HAP-1 (cell line): ENCODE data around the gene PYGM.

Experiments
- DNase-seq, 2 experiments: peaks; one replicate each; pipeline ENCODE4 v3.0.0-alpha.2; 2016 to 2020; ENCODE audit warnings: low spot score in 2 of 2
- H3K27me3 ChIP-seq: fragments of 250-450 bp; sonication (Bioruptor Pico); 2 replicates; pipeline ENCODE4 v1.5.1; 2020; ENCODE audit warnings: low read depth, mild to moderate bottlenecking, moderate library complexity
- H3K36me3 ChIP-seq: fragments of 250-450 bp; sonication (Bioruptor Pico); replicated peaks from 2 replicates; pipeline ENCODE4 v1.5.1; 2020; ENCODE audit warnings: mild to moderate bottlenecking
- H3K4me1 ChIP-seq: fragments of 250-450 bp; sonication (Bioruptor Pico); 2 replicates; pipeline ENCODE4 v1.5.1; 2020; ENCODE audit warnings: mild to moderate bottlenecking
- H3K4me3 ChIP-seq: fragments of 250-450 bp; sonication (Bioruptor Pico); 2 replicates; pipeline ENCODE4 v1.5.1; 2020; ENCODE audit warnings: mild to moderate bottlenecking, moderate library complexity
- H3K9me3 ChIP-seq: fragments of 250-450 bp; sonication (Bioruptor Pico); 2 replicates; pipeline ENCODE4 v1.5.1; 2020; ENCODE audit warnings: mild to moderate bottlenecking, moderate library complexity
- in situ Hi-C: fragments of 300-500 bp; cut with MboI; formaldehyde crosslinking; loops from 3 replicates; pipeline ENCODE4 v1.14.3; 2020; ENCODE audit warnings: low sequenced_read_pairs, inconsistent platforms, mixed read lengths

The PYGM gene

GRCh38 chr11:64722141-64723065 lies 37.4 kb downstream of the PYGM start:
- no peaks in the 10 kb centered on the region for H3K36me3 ChIP-seq
- in situ Hi-C loops = no loop called here
- no peak overlapping the region for H3K4me3 ChIP-seq
- H3K4me1 ChIP-seq = no peaks in the 10 kb centered on the region; the same call in 1 of the 2 replicates
- no peaks in the 10 kb centered on the region for H3K9me3 ChIP-seq
- no peak for DNase-seq
- H3K27me3 ChIP-seq = peaks cover 52% of the 10 kb centered on the region

GRCh38 chr11:64721359-64721699 lies 38.4 kb downstream of the PYGM start:
- no peaks in the 10 kb centered on the region for H3K36me3 ChIP-seq
- no peak for DNase-seq
- H3K4me3 ChIP-seq = no peak overlapping the region
- H3K4me1 ChIP-seq = no peaks in the 10 kb centered on the region; the same call in 1 of the 2 replicates
- H3K27me3 ChIP-seq = peaks cover 62% of the 10 kb centered on the region
- no peaks in the 10 kb centered on the region for H3K9me3 ChIP-seq
- in situ Hi-C loops = no loop called here

DNA sequence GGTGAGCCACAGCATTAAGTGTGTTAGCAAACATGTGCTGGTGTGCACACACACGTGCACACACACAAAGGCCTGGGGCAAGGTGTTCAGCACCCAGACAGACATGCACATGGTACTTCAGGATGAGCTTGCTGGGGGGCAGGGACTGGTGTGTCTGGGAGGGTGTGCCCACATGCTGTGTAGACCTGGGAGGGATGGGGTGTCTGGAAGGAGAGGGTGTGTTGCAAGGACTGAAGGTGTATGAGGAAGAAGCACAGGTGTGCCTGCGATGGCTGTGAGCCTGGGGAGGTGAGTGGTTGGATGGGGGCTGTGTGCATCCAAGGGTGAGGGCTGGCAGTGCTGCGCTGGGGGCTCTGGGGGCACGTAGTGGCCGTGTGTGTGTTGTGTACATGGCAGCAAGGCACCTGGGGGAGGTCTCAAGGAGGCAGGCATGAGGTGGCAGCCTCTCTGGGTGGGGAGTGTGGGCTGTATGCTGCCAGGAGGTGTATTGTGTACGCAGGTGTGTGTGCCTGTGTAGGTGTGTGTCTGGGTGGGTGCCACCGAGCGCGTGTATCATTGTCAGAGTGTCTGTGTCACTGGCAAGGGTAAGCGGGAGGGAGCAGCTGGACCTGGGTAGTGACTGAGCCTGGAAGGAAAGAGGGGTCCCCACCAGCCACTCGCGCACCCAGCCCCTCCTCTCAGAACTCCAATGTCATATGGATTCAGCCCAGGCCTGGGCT lies 39.0 kb downstream of the PYGM start:
- no peak overlapping the region for H3K4me3 ChIP-seq
- H3K27me3 ChIP-seq = peaks cover 65% of the 10 kb centered on the region
- no peaks in the 10 kb centered on the region for H3K9me3 ChIP-seq
- no peaks in the 10 kb centered on the region; the same call in 1 of the 2 replicates for H3K4me1 ChIP-seq
- no peaks in the 10 kb centered on the region for H3K36me3 ChIP-seq
- no peak for DNase-seq
- in situ Hi-C loops = no loop called here

DNA sequence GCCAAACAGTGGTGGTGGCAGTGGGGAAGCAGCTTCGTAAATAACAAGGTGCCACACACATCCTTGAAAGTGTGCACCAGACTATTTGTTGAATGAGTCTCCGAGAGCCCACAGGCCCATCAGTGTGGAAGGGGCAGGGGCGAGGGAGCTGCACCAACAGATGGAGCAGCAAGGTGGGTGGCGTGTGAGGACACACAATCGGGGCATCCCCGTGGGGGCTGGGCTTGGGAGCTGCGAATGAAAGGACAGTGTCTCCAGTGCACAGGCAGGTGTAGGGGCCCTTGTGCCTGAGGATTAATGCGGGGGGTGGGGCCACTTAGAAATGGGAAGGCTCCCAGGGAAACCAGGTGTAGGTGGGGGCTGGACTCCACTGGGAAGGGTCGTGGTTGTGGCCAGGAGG lies 39.6 kb downstream of the PYGM start:
- H3K27me3 ChIP-seq = peaks cover 71% of the 10 kb centered on the region
- no peaks in the 10 kb centered on the region; the same call in 1 of the 2 replicates for H3K4me1 ChIP-seq
- no peak overlapping the region for H3K4me3 ChIP-seq
- DNase-seq = no peak
- in situ Hi-C loops = no loop called here
- no peaks in the 10 kb centered on the region for H3K36me3 ChIP-seq
- no peaks in the 10 kb centered on the region for H3K9me3 ChIP-seq

DNA sequence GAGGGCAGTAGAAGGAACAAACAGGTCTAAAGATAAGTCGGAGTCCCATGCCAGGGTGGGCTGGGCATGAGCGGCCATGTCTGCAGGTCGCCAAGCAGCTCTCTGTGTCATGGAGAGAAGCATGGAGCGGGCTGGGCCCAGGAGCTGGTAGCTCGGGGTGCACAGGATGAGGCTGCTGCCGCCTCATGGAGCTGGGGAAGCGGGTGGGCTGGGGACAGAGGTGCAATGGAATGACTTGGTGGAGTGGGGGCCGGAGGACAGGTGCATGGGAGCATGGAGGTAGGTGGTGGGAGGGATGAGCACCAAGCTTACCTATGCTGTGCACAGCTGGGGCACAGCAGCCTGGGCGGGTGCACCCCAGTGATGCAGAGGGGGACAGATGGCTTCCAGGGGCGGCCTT lies 40.4 kb downstream of the PYGM start:
- in situ Hi-C loops = no loop called here
- peaks cover 79% of the 10 kb centered on the region for H3K27me3 ChIP-seq
- H3K36me3 ChIP-seq = no peaks in the 10 kb centered on the region
- no peaks in the 10 kb centered on the region; the same call in 1 of the 2 replicates for H3K4me1 ChIP-seq
- DNase-seq = no peak
- no peaks in the 10 kb centered on the region for H3K9me3 ChIP-seq
- no peak overlapping the region for H3K4me3 ChIP-seq

DNA sequence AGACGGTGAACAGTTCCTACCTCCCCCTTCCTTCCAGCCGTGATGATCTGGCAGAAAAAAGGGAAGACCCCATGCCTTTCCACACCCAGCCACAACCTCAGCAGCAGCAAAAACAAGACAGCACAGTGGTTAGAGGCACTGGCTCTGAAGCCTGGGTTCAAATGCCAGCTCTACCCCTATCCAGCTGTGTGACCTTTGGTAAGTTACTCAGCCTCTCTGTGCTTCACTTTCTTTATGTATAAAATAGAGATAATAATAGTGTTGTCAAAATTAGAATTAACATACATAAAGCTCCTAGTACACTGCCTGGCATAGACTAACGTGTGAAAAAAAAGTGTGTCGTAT lies 41.0 kb downstream of the PYGM start:
- Histone ChIP-seq H3K9me3 (no peaks in the 10 kb centered on the region), H3K4me1 (no peaks in the 10 kb centered on the region; the same call in 1 of the 2 replicates), H3K27me3 (peaks cover 85% of the 10 kb centered on the region), H3K36me3 (no peaks in the 10 kb centered on the region), H3K4me3 (no peak overlapping the region)
- in situ Hi-C loops = no loop called here
- no peak for DNase-seq

DNA sequence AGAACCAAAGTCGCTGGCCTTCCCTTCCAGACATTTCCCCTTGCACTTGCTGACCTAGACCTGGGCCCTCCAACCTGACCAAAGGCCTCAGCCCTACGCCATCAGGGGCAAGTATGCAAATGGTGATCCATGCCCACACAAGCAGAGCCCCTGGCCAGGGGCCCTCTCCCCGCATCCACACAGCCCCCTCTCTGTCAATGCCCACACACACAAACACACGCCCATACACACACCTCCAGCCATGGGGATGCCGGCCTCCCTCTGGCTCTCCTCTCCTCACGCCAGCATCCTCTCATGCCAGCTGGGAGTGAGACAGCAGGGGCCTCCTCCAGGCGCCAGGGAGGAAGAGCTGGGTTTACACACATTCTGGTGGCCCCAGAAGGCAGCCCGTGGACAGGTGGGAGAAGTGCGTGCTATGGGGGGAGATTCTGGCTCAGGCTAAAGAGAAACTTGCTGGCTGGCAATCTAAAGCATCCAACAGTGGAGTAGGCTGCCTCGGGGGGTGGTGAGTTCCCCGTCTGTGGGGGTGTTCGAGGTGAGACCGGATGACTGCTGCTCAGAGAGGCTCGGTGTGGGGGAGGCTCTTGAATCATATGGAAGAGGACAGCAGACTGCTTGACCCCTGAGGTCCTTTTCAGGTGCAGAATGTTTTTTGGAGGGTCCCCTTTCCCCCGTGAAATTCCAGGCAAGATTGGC lies 41.5 kb downstream of the PYGM start:
- no peak for DNase-seq
- Histone ChIP-seq H3K9me3 (no peaks in the 10 kb centered on the region), H3K27me3 (peaks cover 88% of the 10 kb centered on the region), H3K36me3 (no peaks in the 10 kb centered on the region), H3K4me3 (no peak overlapping the region), H3K4me1 (no peaks in the 10 kb centered on the region)
- in situ Hi-C loops = no loop called here

DNA sequence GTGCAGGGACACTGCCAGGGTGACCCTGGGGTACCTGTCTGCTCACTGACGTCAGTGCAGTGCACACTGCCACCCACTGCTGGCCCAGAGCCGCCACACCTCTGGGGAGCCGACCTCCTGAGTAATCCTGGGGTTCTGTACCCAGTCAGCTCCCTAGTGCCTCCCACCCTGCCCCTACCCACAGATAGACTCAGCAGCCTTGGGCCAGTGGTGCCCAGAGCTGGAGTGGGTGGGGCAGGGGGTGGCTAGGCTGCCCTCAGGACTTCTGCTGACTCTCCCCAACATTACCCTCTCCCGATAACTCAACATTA lies 42.6 kb downstream of the PYGM start:
- Histone ChIP-seq H3K27me3 (peaks cover 87% of the 10 kb centered on the region), H3K36me3 (no peaks in the 10 kb centered on the region), H3K4me1 (no peaks in the 10 kb centered on the region), H3K9me3 (no peaks in the 10 kb centered on the region), H3K4me3 (no peak overlapping the region)
- in situ Hi-C loops = no loop called here
- no peak for DNase-seq

DNA sequence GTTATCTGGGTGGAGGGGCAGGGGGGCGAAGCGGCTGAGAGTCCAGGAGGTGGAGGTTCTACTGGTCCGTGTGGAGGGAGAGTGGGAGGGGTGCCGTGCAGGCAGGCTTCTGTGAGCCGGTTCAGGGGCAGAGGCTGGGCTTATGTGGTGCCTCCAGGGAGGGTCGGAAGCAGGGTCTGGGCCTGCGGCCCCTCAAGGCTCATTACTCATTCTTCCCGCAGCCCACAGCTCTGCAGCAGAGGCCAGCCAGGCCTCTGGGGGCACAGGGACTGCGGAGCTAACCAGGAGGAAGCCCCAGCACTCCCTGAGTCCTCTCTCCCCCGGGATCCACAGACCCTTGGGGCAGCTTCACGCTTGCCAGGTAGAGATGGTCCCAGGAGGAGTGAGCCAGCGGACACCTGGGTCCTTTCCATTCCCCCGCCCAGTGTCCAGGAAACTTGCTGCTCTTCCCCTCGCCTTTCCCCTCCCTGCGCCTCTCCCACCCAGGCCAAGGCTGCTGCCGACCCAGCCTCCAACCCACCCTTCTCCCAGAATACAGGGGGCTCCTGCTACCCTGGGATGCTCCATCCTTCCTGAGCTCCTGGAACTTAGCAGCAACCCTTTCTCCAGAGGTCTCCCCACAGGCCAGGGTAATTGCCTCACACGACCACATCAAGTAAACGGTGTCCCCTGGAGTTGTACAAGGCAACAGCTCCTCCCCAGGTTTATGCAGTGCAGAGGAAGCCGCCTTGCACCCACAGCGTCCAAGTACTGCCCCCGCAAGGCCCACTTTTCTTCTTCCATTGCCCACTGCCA lies 43.1 kb downstream of the PYGM start:
- DNase-seq = no peak
- no peaks in the 10 kb centered on the region for H3K9me3 ChIP-seq
- H3K4me3 ChIP-seq = no peak overlapping the region
- H3K4me1 ChIP-seq = no peaks in the 10 kb centered on the region
- in situ Hi-C loops = no loop called here
- H3K36me3 ChIP-seq = no peaks in the 10 kb centered on the region
- peaks cover 82% of the 10 kb centered on the region for H3K27me3 ChIP-seq

GRCh38 chr11:64715756-64716472 lies 43.9 kb downstream of the PYGM start:
- H3K27me3 ChIP-seq = peaks cover 74% of the 10 kb centered on the region
- in situ Hi-C loops = no loop called here

GRCh38 chr11:64715110-64715509 lies 44.7 kb downstream of the PYGM start:
- Histone ChIP-seq H3K36me3 (no peaks in the 10 kb centered on the region), H3K9me3 (no peaks in the 10 kb centered on the region), H3K4me1 (no peaks in the 10 kb centered on the region), H3K4me3 (no peak overlapping the region), H3K27me3 (peaks cover 66% of the 10 kb centered on the region)
- DNase-seq = no peak
- in situ Hi-C loops = no loop called here

More at GRCh38 chr11:64715756-64716472, 43.9 kb downstream of the PYGM start:
- no peak for DNase-seq
- Histone ChIP-seq H3K36me3 (no peaks in the 10 kb centered on the region), H3K9me3 (no peaks in the 10 kb centered on the region), H3K4me3 (no peak overlapping the region), H3K4me1 (no peaks in the 10 kb centered on the region)

- DNase-seq = no peak
- no peaks in the 10 kb centered on the region for H3K9me3 ChIP-seq
- in situ Hi-C loops = no loop called here
- H3K4me1 ChIP-seq = no peaks in the 10 kb centered on the region
- peaks cover 62% of the 10 kb centered on the region for H3K27me3 ChIP-seq
- H3K4me3 ChIP-seq = no peak overlapping the region
- no peaks in the 10 kb centered on the region for H3K36me3 ChIP-seq
Measured at GRCh38 chr11:64714666-64715065, 45.1 kb downstream of the PYGM start.

- H3K36me3 ChIP-seq = no peaks in the 10 kb centered on the region
- no peak overlapping the region for H3K4me3 ChIP-seq
- no peak for DNase-seq
- H3K4me1 ChIP-seq = no peaks in the 10 kb centered on the region
- in situ Hi-C loops = no loop called here
- H3K27me3 ChIP-seq = peaks cover 59% of the 10 kb centered on the region
- no peaks in the 10 kb centered on the region for H3K9me3 ChIP-seq
Measured at GRCh38 chr11:64713781-64714363, 45.9 kb downstream of the PYGM start.
